NCI-H510A (cell line): ENCODE data around the gene B9D2.

Source experiments
- DNase-seq: peaks from one replicate; lab custom pipeline; 2025; lab: John Stamatoyannopoulos, UW

The B9D2 gene

DNA sequence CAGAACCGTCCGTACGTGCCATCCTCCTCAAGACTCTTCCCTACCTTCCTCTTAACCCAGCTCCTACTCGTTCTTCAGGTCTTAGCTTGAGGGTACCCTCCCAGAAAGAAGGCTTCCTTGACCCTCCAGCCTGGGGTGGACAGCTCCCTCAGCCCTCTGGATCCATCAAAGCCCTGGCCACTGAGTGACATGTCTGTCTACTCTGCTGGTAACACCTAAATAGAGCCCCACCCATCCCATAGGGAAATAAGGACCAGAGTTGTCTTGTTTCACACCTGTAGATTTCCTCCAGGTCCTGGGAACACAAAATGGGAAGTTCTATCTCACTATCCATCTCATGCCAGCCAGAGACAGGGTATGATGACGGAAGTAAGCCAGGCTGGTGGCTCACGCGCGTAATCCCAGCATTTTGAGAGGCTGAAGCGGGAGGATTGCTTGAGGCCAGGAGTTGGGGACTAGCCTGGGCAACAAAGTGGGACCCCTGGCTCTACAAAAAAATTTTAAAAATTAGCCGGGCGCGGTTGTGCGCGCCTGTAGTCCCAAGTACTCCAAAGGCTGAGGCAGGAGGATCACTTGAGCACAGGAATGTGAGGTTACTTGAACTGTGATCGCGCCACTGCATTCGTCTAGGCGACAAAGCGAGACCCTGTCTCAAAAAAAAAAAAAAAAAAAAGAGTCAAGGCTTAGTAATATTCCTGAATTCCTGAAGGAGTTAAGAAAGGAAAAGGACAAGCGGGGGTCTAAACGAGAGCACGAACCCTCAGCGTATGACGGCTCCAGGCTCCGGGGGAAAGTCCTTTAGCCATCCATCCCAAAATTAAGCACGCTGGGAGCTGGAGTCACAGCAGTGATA, 54.5 kb downstream of the B9D2 start:
- DNase-seq: no peak

DNA sequence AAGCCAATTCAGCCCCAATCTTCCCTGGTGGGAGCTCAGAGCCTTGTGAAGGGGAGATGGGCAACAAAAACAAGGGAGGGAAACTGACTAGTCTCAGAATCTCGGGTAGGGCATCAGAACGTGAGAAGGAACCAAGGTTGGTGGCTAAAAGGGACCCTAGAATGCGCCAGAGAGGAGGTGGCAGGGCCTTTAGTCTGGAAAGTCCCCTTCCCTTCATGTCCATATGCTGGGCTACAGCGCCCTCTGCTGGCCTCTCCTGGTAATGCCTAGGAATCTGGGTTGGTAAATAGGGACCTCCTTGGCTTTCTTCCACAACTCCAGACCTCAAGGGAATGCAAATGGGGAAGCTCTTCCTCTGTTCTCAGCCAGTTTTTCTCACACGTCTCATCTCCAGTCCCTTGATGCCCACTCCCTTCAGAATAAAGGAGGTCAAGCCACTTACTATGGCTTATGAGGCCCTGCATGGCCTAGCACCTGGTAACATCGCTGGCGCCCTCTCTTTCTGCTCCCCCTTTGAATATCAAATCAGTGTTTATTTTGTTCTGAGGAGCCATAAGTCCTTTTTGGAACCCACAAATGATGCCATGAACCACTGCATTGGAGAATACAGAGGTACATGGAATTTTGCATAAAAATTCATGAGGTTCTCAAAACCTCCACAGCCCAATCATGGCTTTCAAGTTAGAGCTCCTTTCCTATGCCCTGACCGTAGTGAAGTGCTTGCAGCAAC, 55.3 kb downstream of the B9D2 start:
- DNase-seq: peak; percentile 32

DNA sequence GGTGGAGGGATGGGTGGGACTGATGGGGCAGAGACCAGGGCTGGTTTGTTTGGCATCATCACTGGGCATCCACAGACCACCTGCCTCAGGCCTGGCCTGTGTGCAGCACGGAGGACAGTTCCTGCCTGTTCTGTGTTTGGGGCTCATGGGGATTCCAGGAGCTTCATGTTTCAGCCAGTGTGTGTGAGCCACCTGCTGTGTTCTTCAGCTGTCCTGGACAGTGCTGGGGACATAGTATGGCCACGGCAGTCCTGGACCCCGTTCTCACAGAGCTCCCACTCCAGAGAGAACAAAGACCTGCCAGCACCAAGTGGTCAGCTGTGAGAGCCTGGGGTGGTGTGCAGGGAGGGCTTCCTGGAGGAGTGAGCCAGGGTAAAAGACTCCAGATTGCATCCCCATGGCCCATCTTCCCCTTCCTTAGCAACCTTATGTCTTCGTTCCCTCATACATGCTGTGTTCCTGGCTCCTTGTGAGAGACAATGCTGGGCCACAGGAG, 55.9 kb downstream of the B9D2 start:
- no peak for DNase-seq

DNA sequence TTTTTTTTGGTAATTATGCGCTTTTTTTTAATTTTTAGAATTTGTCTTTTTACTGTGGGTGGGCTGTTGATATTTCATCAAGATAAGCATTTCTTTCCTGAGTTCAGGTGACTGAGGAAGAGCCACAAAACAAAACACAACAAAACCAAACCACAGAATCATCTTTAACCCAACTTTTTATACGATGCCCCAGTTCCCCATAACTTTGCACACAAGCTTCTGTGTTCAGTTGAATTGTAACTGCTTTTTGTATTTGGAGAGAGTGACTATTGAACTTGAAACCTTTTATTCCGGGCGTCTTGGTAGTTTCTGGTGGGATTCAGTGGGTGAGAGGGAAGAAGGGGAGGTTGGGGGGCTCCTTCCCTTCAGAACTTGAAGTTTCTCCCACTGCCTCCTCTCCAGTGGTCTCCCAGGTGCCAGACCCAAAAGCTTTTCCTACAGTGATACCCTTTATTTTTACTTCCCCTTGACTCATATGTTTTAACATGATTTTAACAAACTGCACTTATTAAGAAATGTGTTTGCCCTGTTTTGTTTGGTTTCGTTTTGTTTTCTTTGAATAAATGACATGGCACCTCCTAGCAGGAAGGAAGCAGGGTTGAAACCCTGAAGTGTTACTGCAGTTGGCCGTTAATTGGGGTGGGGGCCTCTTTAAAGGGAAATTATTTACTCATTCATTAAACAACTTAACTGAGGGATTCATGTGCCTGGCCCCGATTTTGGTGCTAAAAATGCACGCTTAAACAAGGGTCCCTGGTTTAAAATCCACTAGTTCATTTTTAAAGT, 56.7 kb downstream of the B9D2 start:
- DNase-seq: no peak

DNA sequence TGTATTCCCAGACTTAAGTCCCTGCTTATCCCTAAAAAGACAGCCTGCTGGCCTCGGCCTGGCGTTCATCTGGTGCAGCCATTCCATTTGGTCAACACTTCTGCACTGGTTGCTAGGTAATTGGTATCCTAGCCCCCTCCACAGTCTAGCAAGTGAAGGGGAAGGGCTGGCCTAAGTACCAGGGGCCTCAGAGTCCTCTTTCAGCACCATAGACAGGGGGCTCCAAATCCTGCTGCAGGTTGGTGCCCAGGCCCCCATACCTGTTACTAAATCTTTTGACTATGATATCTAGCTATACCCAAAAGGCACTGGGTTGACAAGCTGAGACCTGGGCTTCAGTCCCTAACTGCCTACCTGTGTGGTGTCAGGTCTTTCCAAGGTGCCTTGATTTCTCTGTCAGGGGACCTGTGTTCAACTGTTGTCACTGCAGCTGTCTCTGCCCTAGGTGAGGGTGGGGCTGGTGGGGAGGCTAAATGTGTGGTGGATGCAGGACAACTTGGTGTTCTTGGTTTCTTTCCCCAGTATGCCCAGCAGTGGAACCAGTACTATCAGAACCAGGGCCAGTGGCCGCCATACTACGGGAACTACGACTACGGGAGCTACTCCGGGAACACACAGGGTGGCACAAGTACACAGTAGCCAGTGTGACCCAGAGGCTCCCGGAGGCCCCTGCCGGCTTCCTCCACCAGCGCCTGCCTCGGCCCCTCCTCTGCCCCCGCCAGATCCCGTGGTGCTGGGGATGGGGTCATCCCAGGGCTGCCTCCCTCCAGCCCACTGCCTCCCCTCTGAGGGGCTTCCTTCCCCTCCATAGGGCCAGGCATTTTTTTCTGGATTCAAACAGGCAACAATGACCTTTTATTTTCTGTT, 57.8 kb downstream of the B9D2 start:
- no peak for DNase-seq

DNA sequence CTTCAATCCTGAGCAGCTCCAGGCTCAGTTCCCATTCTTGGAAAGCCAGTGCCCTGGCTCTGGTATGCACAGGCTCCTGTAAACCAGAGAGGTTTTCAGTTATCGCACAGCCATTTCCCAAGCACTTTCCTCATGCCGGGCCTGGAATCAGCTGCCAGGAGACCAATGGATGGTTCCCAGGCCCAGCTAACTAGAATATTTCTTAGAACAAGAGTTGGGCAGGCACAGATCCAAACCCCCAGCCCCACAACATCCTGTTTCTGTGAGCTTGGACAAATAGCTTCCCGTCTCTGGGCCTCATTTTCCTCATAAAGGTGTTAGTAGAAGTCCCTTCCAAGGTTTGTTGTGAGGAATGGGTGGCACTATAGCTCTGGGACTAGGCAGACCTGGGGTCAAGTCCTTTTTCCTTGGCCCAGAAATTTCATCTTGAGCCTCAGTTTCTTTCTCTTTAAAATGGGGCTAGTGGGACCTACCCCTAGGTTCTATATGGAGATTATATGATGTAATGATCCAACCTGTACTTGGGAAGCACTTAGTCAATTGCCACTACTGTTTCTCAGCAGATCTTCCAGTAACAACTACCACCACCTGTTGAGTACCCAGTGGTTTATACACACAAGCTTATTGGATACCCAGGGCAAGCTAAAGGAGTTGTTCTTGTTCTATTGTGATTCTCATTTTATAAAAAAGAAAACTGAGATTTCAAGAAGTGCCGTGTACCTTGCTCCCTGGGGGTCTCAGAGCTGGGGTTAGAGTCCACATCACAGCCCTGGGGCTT, 59.1 kb downstream of the B9D2 start:
- no peak for DNase-seq
